Keratinocyte (primary cell): ENCODE data around the gene LRRC4C.

Experiments
- EZH2 ChIP-seq: IDR thresholded peaks from one replicate; pipeline ENCODE4 v1.6.1; 2012; ENCODE audit warnings: inconsistent platforms, mild to moderate bottlenecking, low read length, moderate library complexity
- TF ChIP-seq, protein P1 (sequence below), 3 experiments: IDR thresholded peaks in 1 of 3; conservative IDR thresholded peaks in 1 of 3; optimal IDR thresholded peaks in 1 of 3; 2 replicates in 2 of 3; 3 replicates in 1 of 3; pipeline versions ENCODE3 to v1.5.1; 2011; ENCODE audit warnings: low read length in 3 of 3, mild to moderate bottlenecking in 3 of 3, moderate library complexity in 2 of 3, control low read depth in 1 of 3, inconsistent platforms in 1 of 3; ENCODE audit not compliant: insufficient read depth in 2 of 3; ENCODE audit errors: extremely low read depth in 1 of 3

DNA sequence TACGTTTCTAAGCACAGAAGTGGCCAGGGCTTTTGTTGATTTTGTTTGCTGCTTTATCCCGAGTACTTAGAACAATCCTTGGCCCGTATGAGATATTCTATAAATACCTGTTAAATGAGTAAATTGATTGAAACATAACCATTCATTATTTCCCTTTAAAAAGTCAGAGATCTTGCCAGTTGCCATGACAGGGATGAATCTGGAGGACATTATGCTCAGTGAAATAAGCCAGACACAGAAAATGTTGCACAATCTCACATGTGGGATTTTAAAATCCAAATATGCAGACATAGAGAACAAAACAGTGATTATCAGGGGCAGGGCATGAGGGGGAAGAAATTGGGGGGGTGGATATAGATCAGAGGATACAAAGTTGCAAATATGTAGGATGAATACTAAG, 1240.1 kb downstream of the LRRC4C start:
- TF ChIP-seq, protein P1, sequence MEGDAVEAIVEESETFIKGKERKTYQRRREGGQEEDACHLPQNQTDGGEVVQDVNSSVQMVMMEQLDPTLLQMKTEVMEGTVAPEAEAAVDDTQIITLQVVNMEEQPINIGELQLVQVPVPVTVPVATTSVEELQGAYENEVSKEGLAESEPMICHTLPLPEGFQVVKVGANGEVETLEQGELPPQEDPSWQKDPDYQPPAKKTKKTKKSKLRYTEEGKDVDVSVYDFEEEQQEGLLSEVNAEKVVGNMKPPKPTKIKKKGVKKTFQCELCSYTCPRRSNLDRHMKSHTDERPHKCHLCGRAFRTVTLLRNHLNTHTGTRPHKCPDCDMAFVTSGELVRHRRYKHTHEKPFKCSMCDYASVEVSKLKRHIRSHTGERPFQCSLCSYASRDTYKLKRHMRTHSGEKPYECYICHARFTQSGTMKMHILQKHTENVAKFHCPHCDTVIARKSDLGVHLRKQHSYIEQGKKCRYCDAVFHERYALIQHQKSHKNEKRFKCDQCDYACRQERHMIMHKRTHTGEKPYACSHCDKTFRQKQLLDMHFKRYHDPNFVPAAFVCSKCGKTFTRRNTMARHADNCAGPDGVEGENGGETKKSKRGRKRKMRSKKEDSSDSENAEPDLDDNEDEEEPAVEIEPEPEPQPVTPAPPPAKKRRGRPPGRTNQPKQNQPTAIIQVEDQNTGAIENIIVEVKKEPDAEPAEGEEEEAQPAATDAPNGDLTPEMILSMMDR (optimal IDR thresholded peaks at IDR 0.05 in 1 of 3, IDR thresholded peaks at IDR 0.05 in 1 of 3, conservative IDR thresholded peaks at IDR 0.05 in 1 of 3; ENCODE audit: extremely low read depth in 1 of 3, insufficient read depth in 2 of 3, low read length in 3 of 3) = no peak
- no peak for TF ChIP-seq EZH2
